ENCODE measurements around the gene FKBP1A.

Gene FKBP1A

GRCh38 chr20:1383623-1384404 lies 9.0 kb downstream of the FKBP1A start:
- DNase-seq (ENCODE audit: low spot score): no peak

GRCh38 chr20:1382670-1383069 lies 10.2 kb downstream of the FKBP1A start:
- no peak for DNase-seq (ENCODE audit: low spot score)

GRCh38 chr20:1381753-1382591 lies 10.9 kb downstream of the FKBP1A start:
- DNase-seq (ENCODE audit: low spot score): no peak

- DNase-seq (ENCODE audit: low spot score): no peak
Observed at GRCh38 chr20:1378735-1379125, 14.1 kb downstream of the FKBP1A start.

- peak; percentile 31 for DNase-seq (ENCODE audit: low spot score)
Observed at GRCh38 chr20:1377984-1378734, 14.7 kb downstream of the FKBP1A start.

GRCh38 chr20:1377341-1377871 lies 15.4 kb downstream of the FKBP1A start:
- DNase-seq (ENCODE audit: low spot score): no peak

GRCh38 chr20:1376408-1377270 lies 16.2 kb downstream of the FKBP1A start:
- DNase-seq (ENCODE audit: low spot score): no peak

GRCh38 chr20:1376007-1376406 lies 16.8 kb downstream of the FKBP1A start:
- no peak for DNase-seq (ENCODE audit: low spot score)

GRCh38 chr20:1375515-1375914 lies 17.3 kb downstream of the FKBP1A start:
- peak; percentile 71 for DNase-seq (ENCODE audit: low spot score)

- no peak for DNase-seq (ENCODE audit: low spot score)
Observed at GRCh38 chr20:1374246-1374645, 18.6 kb downstream of the FKBP1A start.

GRCh38 chr20:1373614-1374013 lies 19.2 kb downstream of the FKBP1A start:
- DNase-seq (ENCODE audit: low spot score): no peak

- no peak for DNase-seq (ENCODE audit: low spot score)
Observed at GRCh38 chr20:1373036-1373435, 19.8 kb downstream of the FKBP1A start.

GRCh38 chr20:1371830-1372539 lies 20.9 kb downstream of the FKBP1A start:
- no peak for DNase-seq (ENCODE audit: low spot score)

GRCh38 chr20:1371202-1371782 lies 21.6 kb downstream of the FKBP1A start:
- DNase-seq (ENCODE audit: low spot score): no peak

- DNase-seq (ENCODE audit: low spot score): peak; percentile 65
Observed at GRCh38 chr20:1370548-1371110, 22.2 kb downstream of the FKBP1A start.

GRCh38 chr20:1369970-1370369 lies 22.9 kb downstream of the FKBP1A start:
- no peak for DNase-seq (ENCODE audit: low spot score)

- peak; percentile 47 for DNase-seq (ENCODE audit: low spot score)
Observed at GRCh38 chr20:1368448-1369199, 24.2 kb downstream of the FKBP1A start.

- DNase-seq (ENCODE audit: low spot score): no peak
Observed at GRCh38 chr20:1367479-1367878, 25.4 kb downstream of the FKBP1A start.

GRCh38 chr20:1364106-1364505 lies 28.7 kb downstream of the FKBP1A start:
- no peak for DNase-seq (ENCODE audit: low spot score)
